ENCODE results near the gene LRP11.

GRCh38 chr6:149901444-149902140 lies 37.4 kb upstream of the LRP11 start:
- TF ChIP-seq ZNF2 (tag by site-specific recombination; IDR thresholded peaks at IDR 0.05) (no peak), YY1 (tag by site-specific recombination; IDR thresholded peaks at IDR 0.05) (no peak), SP2 (tag by site-specific recombination; IDR thresholded peaks at IDR 0.05) (no peak), ZNF580 (tag by site-specific recombination; IDR thresholded peaks at IDR 0.05) (no peak), CTCF (tag by site-specific recombination; IDR thresholded peaks at IDR 0.05) (no peak), SP7 (tag by site-specific recombination; IDR thresholded peaks at IDR 0.05) (no peak), BCL11A (tag by site-specific recombination; IDR thresholded peaks at IDR 0.05; ENCODE audit: low read depth) (no peak), TSHZ1 (tag by site-specific recombination; IDR thresholded peaks at IDR 0.05; ENCODE audit: borderline replicate concordance) (no peak), ZNF514 (tag by site-specific recombination; IDR thresholded peaks at IDR 0.05) (no peak), INSM2 (tag by site-specific recombination; IDR thresholded peaks at IDR 0.05) (no peak)

All from HEK293 (cell line).